GM23338 (cell line): ENCODE data around the gene COL4A3. TPM values are rescaled to one million over a fixed set of nuclear protein-coding genes. Genes with fewer than 3 reads are reported as not detected.

ENCODE experiments used
- ATAC-seq: fragments of 200-7000 bp; cut with Tn5 transposase; 3 replicates; pipeline ENCODE4 v1.9.1; 2020
- DNase-seq: peaks from one replicate; pipeline ENCODE4 v3.0.0-alpha.2; 2015; ENCODE audit warnings: low spot score
- H2AFZ ChIP-seq: fragments of 200-600 bp; sonication (generic); 2 replicates; pipeline ENCODE4 v1.8.0; 2016; ENCODE audit warnings: antibody characterized with exemption, mild to moderate bottlenecking, moderate library complexity
- H3F3A ChIP-seq: fragments of 200-600 bp; sonication (generic); replicated peaks from 2 replicates; pipeline ENCODE4 v1.8.0; 2017; ENCODE audit warnings: antibody characterized with exemption, mixed run types, low read depth
- H3K27ac ChIP-seq: fragments of 200-600 bp; sonication (generic); 2 replicates; pipeline ENCODE4 v1.6.1; 2016; ENCODE audit warnings: low read depth
- H3K27me3 ChIP-seq: fragments of 200-600 bp; sonication (generic); 2 replicates; pipeline ENCODE4 v1.8.0; 2016; ENCODE audit warnings: mild to moderate bottlenecking, mixed run types, moderate library complexity; ENCODE audit not compliant: insufficient read depth
- H3K36me3 ChIP-seq: fragments of 200-600 bp; sonication (generic); 2 replicates; pipeline ENCODE4 v1.8.0; 2016; ENCODE audit warnings: mild to moderate bottlenecking; ENCODE audit not compliant: insufficient read depth
- H3K4me1 ChIP-seq: fragments of 200-600 bp; sonication (generic); 2 replicates; pipeline ENCODE4 v1.8.0; 2016; ENCODE audit warnings: mild to moderate bottlenecking, moderate library complexity; ENCODE audit not compliant: insufficient read depth
- H3K4me2 ChIP-seq: fragments of 200-600 bp; sonication (generic); 2 replicates; pipeline ENCODE4 v1.7.1; 2017; ENCODE audit warnings: mixed run types
- H3K4me3 ChIP-seq: fragments of 200-600 bp; sonication (generic); 2 replicates; pipeline ENCODE4 v1.6.1; 2016; ENCODE audit warnings: mixed run types
- H3K79me2 ChIP-seq: fragments of 200-600 bp; sonication (generic); replicated peaks from 2 replicates; pipeline ENCODE4 v1.8.0; 2017; ENCODE audit warnings: mild to moderate bottlenecking; ENCODE audit not compliant: insufficient read depth
- H3K9me2 ChIP-seq: fragments of 200-600 bp; sonication (generic); 2 replicates; pipeline ENCODE4 v1.8.0; 2017; ENCODE audit not compliant: insufficient read depth
- H4K20me1 ChIP-seq: fragments of 200-600 bp; sonication (generic); replicated peaks from 2 replicates; pipeline ENCODE4 v1.8.0; 2017; ENCODE audit warnings: mild to moderate bottlenecking; ENCODE audit not compliant: insufficient read depth
- H3K27ac Mint-ChIP-seq: 2 replicates; pipeline ENCODE4 v1.8.0; 2020; ENCODE audit warnings: inconsistent platforms, mild to moderate bottlenecking, moderate library complexity, mixed read lengths
- H3K27me3 Mint-ChIP-seq: 3 replicates; pipeline ENCODE4 v1.8.0; 2022; ENCODE audit warnings: low read depth, mild to moderate bottlenecking, moderate library complexity, mixed read lengths, inconsistent platforms; ENCODE audit not compliant: insufficient read depth, poor library complexity
- H3K36me3 Mint-ChIP-seq: 3 replicates; pipeline ENCODE4 v1.8.0; 2021; ENCODE audit warnings: low read depth, mild to moderate bottlenecking, inconsistent platforms, moderate library complexity, mixed read lengths
- H3K4me1 Mint-ChIP-seq: 3 replicates; pipeline ENCODE4 v1.8.0; 2020; ENCODE audit warnings: mild to moderate bottlenecking, inconsistent platforms, mixed read lengths
- H3K4me3 Mint-ChIP-seq: 3 replicates; pipeline ENCODE4 v1.8.0; 2021; ENCODE audit warnings: moderate library complexity, mild to moderate bottlenecking, inconsistent platforms, mixed read lengths
- H3K9me3 Mint-ChIP-seq: 3 replicates; pipeline ENCODE4 v1.8.0; 2020; ENCODE audit warnings: moderate library complexity, mild to moderate bottlenecking, inconsistent platforms, mixed read lengths
- CREB1 ChIP-seq: fragments of 250-450 bp; sonication (Bioruptor Pico); IDR thresholded peaks from 2 replicates; pipeline ENCODE4 v1.5.0; 2020; ENCODE audit warnings: low read depth, mild to moderate bottlenecking, moderate library complexity
- EZH2 ChIP-seq: fragments of 200-600 bp; sonication (generic); IDR thresholded peaks from one replicate; pipeline ENCODE4 v1.8.0; 2017; ENCODE audit warnings: antibody characterized with exemption, mild to moderate bottlenecking, low read depth; ENCODE audit not compliant: unreplicated experiment
- EZH2phosphoT487 ChIP-seq: fragments of 200-600 bp; sonication (generic); IDR thresholded peaks from one replicate; pipeline ENCODE4 v1.8.1; 2018; ENCODE audit warnings: antibody characterized with exemption; ENCODE audit not compliant: unreplicated experiment
- JUNB ChIP-seq: IDR thresholded peaks from one replicate; pipeline ENCODE4 v1.6.1; 2016; ENCODE audit warnings: antibody characterized with exemption; ENCODE audit not compliant: unreplicated experiment
- NANOG ChIP-seq: IDR thresholded peaks from 2 replicates; pipeline ENCODE4 v1.6.1; 2016; ENCODE audit warnings: antibody characterized with exemption, borderline replicate concordance
- POLR2AphosphoS5 ChIP-seq: IDR thresholded peaks from 2 replicates; pipeline ENCODE4 v1.6.1; 2016; ENCODE audit warnings: antibody characterized with exemption, low read depth
- STAT1 ChIP-seq: IDR thresholded peaks from one replicate; pipeline ENCODE4 v1.6.1; 2016; ENCODE audit warnings: antibody characterized with exemption; ENCODE audit not compliant: unreplicated experiment
- ZNF114 ChIP-seq: fragments of 250-450 bp; sonication (Bioruptor Pico); IDR thresholded peaks from 2 replicates; pipeline ENCODE4 v1.5.0; 2020; ENCODE audit warnings: mild to moderate bottlenecking, moderate library complexity
- ZNF331 ChIP-seq: fragments of 250-450 bp; sonication (Bioruptor Pico); IDR thresholded peaks from 2 replicates; pipeline ENCODE4 v1.5.0; 2020; ENCODE audit warnings: low read depth, mild to moderate bottlenecking, moderate library complexity
- polyA plus RNA-seq: library from polyadenylated mRNA; unstranded; fragments of >200 nt; fragmentation: Nextera tagmentation; extraction: Ambion mirVana; gene quantifications from 2 replicates; pipeline ENCODE4 v1.2.1, GENCODE V29; 2016
- total RNA-seq: library from RNA; depleted of rRNA; stranded (reverse); fragments of >200 nt; shearing (Covaris generic); gene quantifications from 2 replicates; pipeline ENCODE4 v1.2.3, GENCODE V29; 2014
- TF ChIP-seq, protein P1 (sequence below): fragments of 250-450 bp; sonication (Bioruptor Pico); IDR thresholded peaks from 2 replicates; pipeline ENCODE4 v1.5.0; 2020; ENCODE audit warnings: mild to moderate bottlenecking, moderate library complexity
- TF ChIP-seq, protein P2 (sequence below): IDR thresholded peaks from one replicate; pipeline ENCODE4 v1.6.1; 2018; ENCODE audit warnings: antibody characterized with exemption; ENCODE audit not compliant: unreplicated experiment
- TF ChIP-seq, protein P3 (sequence below), 2 experiments: fragments of 200-600 bp in 1 of 2; sonication (generic) in 1 of 2; conservative IDR thresholded peaks; 2 replicates each; pipeline versions ENCODE4 v1.5.1 to v1.6.1; 2016 to 2017; ENCODE audit warnings: antibody characterized with exemption in 2 of 2, low read depth in 2 of 2, mild to moderate bottlenecking in 2 of 2, moderate library complexity in 1 of 2
- TF ChIP-seq, protein P4 (sequence below): IDR thresholded peaks from 2 replicates; pipeline ENCODE4 v1.6.1; 2016; ENCODE audit warnings: antibody characterized with exemption

COL4A3 gene
- total and polyA plus RNA-seq, 2 experiments from 2014 or later, result 1.1 to 3.5 TPM

DNA sequence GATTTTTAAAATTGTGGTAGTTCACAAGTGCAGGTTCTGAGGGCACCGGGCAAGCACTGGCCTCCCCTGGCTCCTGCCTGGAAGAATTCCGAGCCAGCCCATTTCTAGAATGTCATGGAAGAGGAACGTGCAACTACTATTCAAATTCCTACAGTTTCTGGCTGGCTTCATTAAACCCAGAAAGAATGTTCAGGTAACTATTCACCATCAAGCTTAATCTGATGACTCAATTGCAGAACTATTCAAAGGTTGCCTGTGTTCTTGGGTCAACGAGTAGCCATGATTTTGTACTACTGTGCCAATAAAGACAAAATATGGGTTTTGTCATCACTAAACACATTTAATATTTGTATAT, 146.3 kb downstream of the COL4A3 start:
- Mint-ChIP-seq H3K27ac (0 out of 2 replicates have a peak overlapping the region, but pooled peaks have one; percentile 8), H3K4me1 (peaks cover 11% of the 10 kb centered on the region), H3K27me3 (peaks cover 1% of the 10 kb centered on the region), H3K9me3 (no peaks in the 10 kb centered on the region), H3K36me3 (no peaks in the 10 kb centered on the region), H3K4me3 (no peak overlapping the region)
- H3K27me3 ChIP-seq, result no peaks in the 10 kb centered on the region
- H3K36me3 ChIP-seq, result no peaks in the 10 kb centered on the region
- DNase-seq (no peak), ATAC-seq (no peak)
- H3K9me2 ChIP-seq, result 0 out of 2 replicates have a peak, but pooled peaks cover 6% of the 10 kb centered on the region
- no peak overlapping the region for H3K27ac ChIP-seq
- H3F3A ChIP-seq, result no peaks in the 10 kb centered on the region
- TF ChIP-seq, protein P1, sequence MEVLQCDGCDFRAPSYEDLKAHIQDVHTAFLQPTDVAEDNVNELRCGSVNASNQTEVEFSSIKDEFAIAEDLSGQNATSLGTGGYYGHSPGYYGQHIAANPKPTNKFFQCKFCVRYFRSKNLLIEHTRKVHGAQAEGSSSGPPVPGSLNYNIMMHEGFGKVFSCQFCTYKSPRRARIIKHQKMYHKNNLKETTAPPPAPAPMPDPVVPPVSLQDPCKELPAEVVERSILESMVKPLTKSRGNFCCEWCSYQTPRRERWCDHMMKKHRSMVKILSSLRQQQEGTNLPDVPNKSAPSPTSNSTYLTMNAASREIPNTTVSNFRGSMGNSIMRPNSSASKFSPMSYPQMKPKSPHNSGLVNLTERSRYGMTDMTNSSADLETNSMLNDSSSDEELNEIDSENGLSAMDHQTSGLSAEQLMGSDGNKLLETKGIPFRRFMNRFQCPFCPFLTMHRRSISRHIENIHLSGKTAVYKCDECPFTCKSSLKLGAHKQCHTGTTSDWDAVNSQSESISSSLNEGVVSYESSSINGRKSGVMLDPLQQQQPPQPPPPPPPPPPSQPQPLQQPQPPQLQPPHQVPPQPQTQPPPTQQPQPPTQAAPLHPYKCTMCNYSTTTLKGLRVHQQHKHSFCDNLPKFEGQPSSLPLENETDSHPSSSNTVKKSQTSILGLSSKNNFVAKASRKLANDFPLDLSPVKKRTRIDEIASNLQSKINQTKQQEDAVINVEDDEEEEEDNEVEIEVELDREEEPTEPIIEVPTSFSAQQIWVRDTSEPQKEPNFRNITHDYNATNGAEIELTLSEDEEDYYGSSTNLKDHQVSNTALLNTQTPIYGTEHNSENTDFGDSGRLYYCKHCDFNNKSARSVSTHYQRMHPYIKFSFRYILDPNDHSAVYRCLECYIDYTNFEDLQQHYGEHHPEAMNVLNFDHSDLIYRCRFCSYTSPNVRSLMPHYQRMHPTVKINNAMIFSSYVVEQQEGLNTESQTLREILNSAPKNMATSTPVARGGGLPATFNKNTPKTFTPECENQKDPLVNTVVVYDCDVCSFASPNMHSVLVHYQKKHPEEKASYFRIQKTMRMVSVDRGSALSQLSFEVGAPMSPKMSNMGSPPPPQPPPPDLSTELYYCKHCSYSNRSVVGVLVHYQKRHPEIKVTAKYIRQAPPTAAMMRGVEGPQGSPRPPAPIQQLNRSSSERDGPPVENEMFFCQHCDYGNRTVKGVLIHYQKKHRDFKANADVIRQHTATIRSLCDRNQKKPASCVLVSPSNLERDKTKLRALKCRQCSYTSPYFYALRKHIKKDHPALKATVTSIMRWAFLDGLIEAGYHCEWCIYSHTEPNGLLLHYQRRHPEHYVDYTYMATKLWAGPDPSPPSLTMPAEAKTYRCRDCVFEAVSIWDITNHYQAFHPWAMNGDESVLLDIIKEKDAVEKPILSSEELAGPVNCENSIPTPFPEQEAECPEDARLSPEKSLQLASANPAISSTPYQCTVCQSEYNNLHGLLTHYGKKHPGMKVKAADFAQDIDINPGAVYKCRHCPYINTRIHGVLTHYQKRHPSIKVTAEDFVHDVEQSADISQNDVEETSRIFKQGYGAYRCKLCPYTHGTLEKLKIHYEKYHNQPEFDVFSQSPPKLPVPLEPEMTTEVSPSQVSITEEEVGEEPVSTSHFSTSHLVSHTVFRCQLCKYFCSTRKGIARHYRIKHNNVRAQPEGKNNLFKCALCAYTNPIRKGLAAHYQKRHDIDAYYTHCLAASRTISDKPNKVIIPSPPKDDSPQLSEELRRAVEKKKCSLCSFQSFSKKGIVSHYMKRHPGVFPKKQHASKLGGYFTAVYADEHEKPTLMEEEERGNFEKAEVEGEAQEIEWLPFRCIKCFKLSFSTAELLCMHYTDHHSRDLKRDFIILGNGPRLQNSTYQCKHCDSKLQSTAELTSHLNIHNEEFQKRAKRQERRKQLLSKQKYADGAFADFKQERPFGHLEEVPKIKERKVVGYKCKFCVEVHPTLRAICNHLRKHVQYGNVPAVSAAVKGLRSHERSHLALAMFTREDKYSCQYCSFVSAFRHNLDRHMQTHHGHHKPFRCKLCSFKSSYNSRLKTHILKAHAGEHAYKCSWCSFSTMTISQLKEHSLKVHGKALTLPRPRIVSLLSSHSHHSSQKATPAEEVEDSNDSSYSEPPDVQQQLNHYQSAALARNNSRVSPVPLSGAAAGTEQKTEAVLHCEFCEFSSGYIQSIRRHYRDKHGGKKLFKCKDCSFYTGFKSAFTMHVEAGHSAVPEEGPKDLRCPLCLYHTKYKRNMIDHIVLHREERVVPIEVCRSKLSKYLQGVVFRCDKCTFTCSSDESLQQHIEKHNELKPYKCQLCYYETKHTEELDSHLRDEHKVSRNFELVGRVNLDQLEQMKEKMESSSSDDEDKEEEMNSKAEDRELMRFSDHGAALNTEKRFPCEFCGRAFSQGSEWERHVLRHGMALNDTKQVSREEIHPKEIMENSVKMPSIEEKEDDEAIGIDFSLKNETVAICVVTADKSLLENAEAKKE (CRISPR knock-in tag), result no peak
- TF ChIP-seq STAT1, result no peak
- no peak for TF ChIP-seq JUNB
- no peak for TF ChIP-seq POLR2AphosphoS5
- no peak for TF ChIP-seq EZH2
- TF ChIP-seq, protein P2, sequence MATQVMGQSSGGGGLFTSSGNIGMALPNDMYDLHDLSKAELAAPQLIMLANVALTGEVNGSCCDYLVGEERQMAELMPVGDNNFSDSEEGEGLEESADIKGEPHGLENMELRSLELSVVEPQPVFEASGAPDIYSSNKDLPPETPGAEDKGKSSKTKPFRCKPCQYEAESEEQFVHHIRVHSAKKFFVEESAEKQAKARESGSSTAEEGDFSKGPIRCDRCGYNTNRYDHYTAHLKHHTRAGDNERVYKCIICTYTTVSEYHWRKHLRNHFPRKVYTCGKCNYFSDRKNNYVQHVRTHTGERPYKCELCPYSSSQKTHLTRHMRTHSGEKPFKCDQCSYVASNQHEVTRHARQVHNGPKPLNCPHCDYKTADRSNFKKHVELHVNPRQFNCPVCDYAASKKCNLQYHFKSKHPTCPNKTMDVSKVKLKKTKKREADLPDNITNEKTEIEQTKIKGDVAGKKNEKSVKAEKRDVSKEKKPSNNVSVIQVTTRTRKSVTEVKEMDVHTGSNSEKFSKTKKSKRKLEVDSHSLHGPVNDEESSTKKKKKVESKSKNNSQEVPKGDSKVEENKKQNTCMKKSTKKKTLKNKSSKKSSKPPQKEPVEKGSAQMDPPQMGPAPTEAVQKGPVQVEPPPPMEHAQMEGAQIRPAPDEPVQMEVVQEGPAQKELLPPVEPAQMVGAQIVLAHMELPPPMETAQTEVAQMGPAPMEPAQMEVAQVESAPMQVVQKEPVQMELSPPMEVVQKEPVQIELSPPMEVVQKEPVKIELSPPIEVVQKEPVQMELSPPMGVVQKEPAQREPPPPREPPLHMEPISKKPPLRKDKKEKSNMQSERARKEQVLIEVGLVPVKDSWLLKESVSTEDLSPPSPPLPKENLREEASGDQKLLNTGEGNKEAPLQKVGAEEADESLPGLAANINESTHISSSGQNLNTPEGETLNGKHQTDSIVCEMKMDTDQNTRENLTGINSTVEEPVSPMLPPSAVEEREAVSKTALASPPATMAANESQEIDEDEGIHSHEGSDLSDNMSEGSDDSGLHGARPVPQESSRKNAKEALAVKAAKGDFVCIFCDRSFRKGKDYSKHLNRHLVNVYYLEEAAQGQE, result no peak
- TF ChIP-seq, protein P3, sequence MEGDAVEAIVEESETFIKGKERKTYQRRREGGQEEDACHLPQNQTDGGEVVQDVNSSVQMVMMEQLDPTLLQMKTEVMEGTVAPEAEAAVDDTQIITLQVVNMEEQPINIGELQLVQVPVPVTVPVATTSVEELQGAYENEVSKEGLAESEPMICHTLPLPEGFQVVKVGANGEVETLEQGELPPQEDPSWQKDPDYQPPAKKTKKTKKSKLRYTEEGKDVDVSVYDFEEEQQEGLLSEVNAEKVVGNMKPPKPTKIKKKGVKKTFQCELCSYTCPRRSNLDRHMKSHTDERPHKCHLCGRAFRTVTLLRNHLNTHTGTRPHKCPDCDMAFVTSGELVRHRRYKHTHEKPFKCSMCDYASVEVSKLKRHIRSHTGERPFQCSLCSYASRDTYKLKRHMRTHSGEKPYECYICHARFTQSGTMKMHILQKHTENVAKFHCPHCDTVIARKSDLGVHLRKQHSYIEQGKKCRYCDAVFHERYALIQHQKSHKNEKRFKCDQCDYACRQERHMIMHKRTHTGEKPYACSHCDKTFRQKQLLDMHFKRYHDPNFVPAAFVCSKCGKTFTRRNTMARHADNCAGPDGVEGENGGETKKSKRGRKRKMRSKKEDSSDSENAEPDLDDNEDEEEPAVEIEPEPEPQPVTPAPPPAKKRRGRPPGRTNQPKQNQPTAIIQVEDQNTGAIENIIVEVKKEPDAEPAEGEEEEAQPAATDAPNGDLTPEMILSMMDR (conservative IDR thresholded peaks at IDR 0.05; ENCODE audit: low read depth in 2 of 2), result no peak
- no peak for TF ChIP-seq ZNF331 (CRISPR knock-in tag)
- TF ChIP-seq CREB1 (CRISPR knock-in tag), result no peak
- TF ChIP-seq, protein P4, sequence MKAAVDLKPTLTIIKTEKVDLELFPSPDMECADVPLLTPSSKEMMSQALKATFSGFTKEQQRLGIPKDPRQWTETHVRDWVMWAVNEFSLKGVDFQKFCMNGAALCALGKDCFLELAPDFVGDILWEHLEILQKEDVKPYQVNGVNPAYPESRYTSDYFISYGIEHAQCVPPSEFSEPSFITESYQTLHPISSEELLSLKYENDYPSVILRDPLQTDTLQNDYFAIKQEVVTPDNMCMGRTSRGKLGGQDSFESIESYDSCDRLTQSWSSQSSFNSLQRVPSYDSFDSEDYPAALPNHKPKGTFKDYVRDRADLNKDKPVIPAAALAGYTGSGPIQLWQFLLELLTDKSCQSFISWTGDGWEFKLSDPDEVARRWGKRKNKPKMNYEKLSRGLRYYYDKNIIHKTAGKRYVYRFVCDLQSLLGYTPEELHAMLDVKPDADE, result no peak
- no peak for TF ChIP-seq ZNF114 (CRISPR knock-in tag)
- no peak for TF ChIP-seq EZH2phosphoT487
- no peak for TF ChIP-seq NANOG
- H3K79me2 ChIP-seq, result no peaks in the 10 kb centered on the region
- no peak overlapping the region for H2AFZ ChIP-seq
- H3K4me1 ChIP-seq, result peaks cover 3% of the 10 kb centered on the region; the same call in 1 of the 2 replicates
- no peaks in the 10 kb centered on the region for H4K20me1 ChIP-seq
- H3K4me2 ChIP-seq, result no peak overlapping the region
- no peak overlapping the region for H3K4me3 ChIP-seq
